HPDE6-E6E7 (cell line): ENCODE measurements around the gene PPIP5K2.
"Not testable (repeated sequence)": the region's sequence is repeated elsewhere in the genome, so short reads cannot be mapped to it uniquely, and the experiment has no call there.

Experiments used
- DNase-seq: peaks from one replicate; pipeline ENCODE4 v3.0.0; 2011; ENCODE audit warnings: missing footprints; ENCODE audit errors: extremely low spot score

Gene PPIP5K2

DNA sequence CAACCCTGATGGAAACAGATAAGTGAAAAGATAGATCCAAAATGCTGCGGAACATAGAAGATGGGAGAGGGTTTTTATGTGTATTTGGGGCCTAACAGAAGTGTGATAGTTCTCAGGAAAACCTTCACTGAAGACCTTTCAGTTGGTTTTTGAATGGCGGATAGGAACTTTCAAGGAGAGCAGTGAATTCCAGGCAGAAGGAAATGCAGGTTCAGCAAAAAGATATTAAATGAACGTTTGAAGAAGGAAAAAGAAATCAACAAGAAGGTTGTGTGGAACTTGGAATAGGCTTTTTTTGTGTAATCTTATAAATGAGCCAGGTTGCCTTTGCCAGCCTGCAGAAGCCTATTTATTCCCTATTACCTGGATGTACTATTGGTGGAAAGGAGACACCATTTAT lies 2.1 kb downstream of the PPIP5K2 start:
- no peak for DNase-seq

DNA sequence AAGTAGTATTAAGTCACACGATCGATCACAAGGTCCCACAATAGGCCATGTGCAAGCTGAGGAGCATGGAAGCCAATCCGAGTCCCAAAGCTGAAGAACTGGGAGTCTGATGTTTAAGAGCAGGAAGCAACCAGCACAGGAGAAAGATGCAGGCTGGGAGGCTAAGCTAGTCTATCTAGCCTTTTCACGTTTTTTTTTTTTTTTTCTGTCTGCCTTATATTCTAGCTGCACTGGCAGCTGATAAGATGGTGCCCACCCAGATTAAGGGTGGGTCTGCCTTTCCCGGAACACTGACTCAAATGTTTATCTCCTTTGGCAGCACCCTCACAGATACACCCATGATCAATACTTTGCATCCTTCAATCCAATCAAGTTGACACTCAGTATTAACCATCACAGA lies 6.5 kb downstream of the PPIP5K2 start:
- no peak for DNase-seq

DNA sequence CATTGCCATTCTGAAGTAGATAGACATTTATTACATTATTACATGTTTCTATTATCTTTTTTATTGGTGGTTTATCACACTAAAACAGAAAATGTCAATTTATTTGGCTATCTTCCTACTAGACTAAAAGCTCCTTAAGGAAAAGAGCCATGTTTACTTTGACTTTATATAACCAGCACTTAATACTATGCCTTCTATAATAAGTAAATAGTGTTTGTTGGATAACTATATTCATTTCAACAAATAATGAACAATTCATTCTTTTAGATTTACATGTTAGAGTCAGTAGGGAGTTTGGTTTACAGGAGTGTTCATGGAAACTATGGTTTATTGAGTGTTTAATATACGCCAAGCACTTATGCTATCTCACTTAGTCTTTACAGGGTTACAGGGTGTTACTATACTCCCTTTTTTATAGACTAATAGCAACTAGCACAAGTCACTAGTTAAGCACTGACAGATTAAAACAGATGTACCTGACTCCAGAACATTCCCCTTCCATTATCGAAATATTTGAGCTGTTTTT lies 7.3 kb downstream of the PPIP5K2 start:
- no peak for DNase-seq

DNA sequence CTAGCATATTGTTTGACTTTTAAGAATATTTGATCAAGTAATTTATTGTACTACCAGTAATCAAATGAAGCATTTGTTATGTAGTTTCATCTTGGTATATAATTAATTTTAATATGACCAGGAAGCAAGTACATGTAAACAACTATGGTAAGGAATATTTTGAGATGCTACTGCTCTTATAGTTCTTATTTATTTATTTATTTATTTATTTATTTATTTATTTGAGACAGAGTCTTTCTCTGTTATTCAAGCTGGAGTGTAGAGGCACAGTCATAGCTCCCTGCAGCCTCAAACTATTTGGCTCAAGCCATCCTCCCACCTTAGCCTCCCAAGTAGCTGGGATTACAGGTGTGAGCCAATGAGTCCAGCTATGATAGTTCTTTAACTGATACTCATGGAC lies 8.1 kb downstream of the PPIP5K2 start:
- DNase-seq, result no peak

DNA sequence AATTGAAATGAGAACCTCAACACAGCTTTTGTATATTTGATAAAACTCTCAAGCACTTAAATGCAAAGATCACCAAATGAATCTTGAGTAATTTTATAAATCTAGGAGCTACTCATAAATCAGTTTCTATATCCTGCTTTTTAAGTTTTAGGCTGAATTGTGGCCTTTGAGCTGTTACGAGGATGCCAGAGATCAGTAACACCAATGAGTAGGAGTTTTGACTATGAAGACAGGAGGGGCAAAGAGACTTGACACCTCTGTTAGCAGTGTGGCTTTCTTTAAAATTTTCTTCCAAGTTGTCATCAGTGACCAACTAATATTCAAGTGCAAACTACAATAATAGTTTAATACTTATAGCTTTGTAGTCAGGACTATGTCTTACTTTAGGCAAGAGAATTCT lies 12.6 kb downstream of the PPIP5K2 start:
- DNase-seq, result no peak

DNA sequence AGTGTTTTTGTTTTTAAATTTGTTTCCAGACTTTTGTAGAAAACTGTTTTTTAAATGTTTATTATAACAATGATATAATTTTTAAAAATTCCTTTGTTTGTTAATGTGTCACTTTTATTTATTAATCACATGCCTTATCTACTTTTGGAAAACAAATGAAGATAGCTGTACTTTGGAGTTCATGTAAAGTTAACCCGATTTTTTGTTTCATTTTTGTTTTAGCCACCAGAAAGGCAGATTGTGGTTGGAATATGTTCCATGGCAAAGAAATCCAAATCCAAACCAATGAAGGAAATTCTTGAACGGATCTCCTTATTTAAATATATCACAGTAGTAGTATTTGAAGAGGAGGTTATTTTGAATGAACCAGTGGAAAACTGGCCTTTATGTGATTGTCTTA lies 13.1 kb downstream of the PPIP5K2 start:
- DNase-seq, result no peak

DNA sequence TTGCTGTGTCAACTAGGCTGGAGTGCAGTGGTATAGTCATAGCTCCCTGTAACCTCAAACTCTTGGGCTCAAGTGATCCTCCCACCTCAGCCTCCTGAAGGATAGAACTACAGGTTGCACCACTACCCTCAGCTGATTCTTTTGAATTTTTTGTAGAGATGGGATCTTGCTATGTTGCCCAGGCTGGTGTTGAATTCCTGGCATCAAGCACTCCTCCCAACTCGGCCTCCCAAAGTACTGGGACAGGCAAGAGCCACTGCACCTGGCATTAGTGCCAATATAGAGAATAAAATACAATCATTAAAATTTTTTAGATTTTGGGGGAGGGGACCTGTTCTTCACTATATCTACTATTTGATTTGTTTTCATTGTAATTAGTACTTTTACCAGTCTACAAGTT lies 15.4 kb downstream of the PPIP5K2 start:
- DNase-seq, result no peak

DNA sequence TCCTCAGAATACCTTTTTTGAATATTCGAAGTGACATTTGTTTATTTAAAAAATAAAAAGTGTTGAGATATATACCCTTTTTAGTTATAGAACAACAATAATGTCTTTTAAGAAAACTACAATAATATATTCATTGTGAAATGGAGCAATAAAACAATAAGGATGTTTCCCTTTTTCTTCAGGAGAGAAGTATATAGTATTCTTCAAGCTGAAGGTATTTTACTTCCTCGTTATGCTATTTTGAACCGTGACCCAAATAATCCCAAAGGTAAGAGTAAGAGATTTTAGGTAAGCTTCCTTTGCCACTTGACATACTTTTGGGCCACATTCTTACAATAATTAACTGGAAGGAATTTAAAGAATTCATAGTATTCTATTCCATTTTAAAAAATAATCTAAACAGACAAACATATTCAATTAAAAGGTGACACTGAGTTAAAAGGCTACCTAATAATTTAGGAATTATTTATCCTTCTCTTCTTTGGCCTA lies 18.1 kb downstream of the PPIP5K2 start:
- DNase-seq, result no peak

DNA sequence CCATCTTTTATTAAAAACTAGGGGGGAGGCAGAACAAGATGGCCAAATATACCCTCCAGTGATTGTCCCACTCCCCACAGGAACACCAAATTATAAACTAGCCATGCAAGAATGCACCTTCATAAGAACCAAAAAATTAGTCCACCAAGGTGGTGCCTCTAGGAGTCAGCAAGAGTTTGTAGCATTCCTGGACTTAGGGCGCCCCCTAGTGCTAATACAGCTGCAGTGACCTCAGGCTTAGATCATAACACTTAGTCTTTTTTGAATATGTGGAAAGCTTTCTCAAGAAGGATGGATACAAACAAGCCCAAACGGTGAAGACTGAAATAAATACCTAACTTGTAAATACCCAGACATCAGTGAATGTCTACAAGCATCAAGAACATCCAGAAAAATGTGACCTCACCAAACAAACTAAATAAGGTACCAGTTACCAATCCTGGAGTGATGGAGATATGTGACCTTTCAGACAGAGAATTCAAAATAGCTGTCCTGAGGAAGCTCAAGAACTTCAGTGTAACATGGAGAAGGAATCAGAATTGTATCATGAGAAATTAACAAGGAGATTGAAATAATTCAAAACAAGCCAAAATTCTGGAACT lies 19.3 kb downstream of the PPIP5K2 start:
- peak; percentile 46 for DNase-seq

DNA sequence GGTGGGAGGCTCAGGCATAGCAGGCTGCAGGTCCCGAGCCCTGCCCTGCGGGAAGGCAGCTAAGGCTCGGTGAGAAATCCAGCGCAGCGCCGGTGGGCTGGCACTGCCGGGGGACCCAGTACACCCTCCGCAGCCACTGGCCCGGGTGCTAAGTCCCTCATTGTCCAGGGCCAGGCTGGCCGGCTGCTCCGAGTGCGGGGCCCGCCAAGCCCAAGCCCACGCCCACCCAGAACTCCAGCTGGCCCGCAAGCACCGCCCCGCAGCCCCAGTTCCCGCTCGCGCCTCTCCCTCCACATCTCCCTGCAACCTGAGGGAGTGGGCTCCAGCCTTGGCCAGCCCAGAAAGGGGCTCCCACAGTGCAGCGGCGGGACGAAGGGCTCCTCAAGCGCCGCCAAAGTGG lies 22.0 kb downstream of the PPIP5K2 start:
- DNase-seq, result not testable (repeated sequence)

DNA sequence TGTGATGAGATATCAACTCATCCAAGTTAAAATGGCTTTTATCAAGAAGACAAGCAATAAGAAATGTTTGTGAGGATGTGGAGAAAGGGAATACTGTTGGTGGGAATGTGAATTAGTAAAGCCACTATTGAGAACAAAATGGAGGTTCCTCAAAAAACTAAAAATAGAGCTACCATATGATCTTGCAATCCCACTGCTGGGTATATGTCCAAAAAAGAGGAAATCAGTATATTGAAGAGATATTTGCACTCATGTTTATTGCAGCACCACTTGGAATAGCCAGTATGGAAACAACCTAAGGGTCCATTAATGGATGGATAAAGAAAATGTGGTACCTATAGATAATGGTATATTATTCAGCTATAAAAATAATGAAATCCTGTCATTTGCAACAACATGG lies 25.1 kb downstream of the PPIP5K2 start:
- DNase-seq, result no peak

DNA sequence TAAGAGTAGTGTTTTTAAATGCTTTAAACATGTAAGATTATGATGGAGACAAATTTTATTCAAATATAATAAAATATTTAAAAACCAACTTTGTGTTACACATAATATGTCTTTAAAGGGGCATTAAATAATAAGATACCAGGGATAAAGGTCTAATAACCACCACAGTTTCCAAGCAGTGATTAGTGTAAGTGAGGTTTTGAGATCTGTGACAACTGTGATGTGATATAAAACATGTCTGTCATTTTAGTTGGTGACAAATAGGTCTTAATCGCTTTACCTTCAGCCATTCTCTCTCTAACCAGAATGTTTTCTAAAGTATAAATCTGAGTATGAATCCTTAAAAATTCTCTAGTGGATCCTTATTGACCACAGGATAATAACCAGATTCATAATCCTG lies 28.1 kb downstream of the PPIP5K2 start:
- DNase-seq, result no peak

DNA sequence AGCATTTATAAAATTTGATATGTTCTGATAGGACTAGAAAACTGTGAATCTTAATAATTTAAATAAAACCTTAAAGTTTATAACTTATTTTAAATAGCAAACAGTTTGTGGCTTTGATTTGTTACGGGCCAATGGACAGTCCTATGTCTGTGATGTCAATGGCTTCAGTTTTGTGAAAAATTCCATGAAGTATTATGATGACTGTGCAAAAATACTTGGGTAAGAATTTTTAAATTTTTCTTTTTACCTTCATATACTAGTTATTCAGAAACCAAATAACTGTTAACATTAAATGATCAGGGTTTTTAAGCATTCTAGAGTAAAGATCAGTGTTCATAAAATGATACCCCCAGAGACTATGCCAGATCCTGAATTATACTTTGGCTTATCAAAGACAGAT lies 31.1 kb downstream of the PPIP5K2 start:
- DNase-seq, result no peak

DNA sequence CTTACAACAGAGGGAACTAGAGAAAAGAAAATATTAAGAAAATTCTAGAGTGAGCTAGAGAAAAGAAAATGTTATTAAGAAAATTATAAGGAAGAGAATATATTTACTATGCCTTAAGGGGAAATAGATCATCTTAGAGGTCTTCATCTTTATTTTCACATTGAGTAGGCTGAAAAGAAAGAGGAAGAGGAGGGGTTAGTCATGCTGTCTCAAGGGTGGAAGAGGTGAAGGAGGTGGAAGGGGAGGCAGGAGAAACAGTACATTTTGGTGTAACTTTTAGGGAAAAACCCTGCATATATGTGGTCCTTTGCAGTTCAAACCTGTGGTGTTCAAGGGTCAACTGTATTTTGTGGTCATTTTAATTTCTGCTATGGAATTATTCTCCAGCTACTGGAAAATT lies 46.6 kb downstream of the PPIP5K2 start:
- DNase-seq, result no peak

DNA sequence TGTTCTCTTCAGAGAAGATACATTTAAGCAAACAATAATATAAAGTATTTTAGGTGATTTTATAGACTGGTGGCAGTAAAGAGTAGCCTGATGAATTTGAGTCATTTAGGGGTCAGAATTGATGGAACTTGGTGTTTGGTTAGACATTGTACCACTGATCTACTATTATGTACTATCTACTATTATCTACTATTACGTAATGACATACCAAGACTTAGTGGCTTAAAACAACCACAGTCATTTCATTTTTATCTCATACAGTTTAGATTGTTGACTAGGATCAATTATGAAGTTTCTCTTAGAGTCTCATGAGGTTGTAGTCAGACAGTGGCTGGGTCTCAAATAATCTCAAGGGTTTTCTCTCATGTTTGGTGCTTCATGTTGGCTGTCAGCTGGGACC lies 54.0 kb downstream of the PPIP5K2 start:
- no peak for DNase-seq

DNA sequence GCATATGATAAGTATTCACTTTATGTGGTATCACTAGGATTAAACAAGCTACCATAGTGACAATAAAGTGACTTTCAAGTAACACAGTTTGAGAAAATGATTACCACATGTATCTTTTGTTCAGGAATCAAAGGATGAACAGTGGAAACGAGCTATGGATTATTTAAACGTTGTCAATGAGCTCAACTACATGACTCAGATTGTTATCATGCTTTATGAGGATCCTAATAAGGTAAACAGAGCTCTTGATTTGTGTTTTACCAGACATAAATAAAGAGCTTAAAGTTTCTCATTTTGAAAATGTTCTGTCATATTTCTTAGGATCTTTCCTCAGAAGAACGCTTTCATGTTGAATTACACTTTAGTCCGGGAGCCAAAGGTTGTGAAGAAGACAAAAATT lies 57.4 kb downstream of the PPIP5K2 start:
- DNase-seq, result no peak

DNA sequence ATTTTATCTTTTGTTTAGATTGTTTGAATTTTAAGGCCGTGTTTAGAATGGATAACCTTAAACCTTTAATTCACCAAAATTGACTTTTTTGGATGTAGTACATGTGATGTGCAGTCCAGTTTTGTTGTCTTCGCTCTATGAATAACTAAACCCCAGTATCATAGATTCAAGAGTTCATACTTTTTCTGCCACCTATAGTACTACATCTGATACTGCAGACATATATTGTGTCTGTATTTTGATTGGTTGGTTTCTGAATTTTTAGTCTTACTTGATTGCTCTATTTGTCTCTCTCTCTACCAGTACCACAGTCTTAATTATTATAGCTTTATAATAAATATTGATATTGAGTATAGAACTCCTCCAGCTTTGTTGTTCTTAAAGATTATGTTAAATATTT lies 58.1 kb downstream of the PPIP5K2 start:
- peak; percentile 0 for DNase-seq

DNA sequence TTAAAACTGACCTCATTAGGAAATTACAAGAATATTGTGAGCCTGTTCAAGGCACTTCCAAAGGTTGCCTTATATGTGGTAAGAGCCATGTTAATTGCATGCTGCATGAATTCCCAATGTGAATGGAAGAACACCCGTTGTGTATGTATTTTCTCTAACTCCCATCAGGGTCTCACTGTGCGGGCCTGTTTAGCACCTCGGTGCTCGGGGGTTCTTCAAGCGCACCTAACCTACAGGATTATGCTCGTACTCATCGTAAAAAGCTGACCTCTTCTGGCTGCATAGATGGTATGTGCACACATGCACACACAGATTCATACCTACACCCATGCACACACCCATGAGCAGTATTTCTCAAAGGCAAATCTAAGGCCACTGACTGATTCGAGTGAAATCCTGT lies 66.1 kb downstream of the PPIP5K2 start:
- no peak for DNase-seq

DNA sequence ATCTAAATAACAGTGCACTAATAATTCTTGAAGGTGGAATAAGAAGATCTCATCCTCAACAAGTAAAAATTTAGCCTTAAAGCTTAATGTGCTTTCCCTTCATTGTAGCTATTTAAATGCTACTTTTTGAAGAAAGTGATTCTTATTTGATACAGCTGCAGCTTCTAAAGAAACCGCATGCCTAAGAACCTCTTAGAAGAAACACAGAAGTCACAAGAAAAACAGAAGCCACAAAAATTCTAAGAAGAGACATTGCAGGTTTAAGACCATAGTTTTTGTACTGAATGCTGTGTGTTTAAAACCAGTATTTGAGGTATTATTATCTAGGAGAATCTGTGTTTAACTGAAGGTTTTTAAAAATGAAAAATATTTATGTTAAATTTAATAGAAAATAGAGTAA lies 68.3 kb downstream of the PPIP5K2 start:
- no peak for DNase-seq

DNA sequence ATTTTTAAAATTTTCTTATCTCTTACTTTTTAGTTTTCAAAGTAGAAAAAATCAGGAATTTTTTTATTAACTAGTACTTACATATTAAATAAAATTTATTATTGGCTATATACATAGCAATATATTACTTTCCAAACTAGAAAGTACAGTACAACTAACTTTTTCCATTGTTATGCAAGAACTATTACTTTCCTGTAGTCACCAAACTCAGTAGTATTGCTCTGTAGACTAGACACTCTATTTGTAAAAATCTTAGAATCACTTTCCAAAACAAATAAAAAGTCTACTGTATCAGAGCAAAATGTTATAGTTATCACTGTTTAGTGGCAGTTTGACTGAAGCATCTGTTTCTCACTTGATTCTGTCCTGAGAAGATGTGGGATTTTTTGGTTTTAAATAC lies 83.1 kb downstream of the PPIP5K2 start:
- no peak for DNase-seq

DNA sequence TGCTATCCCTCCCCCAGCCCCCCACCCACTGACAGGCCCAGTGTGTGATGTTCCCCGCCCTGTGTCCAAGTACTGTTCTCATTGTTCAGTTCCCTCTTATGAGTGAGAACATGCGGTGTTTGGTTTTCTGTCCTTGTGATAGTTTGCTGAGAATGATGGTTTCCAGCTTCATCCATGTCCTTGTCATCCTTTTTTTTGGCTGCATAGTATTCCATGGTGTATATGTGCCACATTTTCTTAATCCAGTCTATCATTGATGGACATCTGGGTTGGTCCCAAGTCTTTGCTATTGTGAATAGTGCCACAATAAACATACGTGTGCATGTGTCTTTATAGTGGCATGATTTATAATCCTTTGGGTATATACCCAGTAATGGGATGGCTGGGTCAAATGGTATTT lies 84.9 kb downstream of the PPIP5K2 start:
- DNase-seq, result not testable (repeated sequence)

DNA sequence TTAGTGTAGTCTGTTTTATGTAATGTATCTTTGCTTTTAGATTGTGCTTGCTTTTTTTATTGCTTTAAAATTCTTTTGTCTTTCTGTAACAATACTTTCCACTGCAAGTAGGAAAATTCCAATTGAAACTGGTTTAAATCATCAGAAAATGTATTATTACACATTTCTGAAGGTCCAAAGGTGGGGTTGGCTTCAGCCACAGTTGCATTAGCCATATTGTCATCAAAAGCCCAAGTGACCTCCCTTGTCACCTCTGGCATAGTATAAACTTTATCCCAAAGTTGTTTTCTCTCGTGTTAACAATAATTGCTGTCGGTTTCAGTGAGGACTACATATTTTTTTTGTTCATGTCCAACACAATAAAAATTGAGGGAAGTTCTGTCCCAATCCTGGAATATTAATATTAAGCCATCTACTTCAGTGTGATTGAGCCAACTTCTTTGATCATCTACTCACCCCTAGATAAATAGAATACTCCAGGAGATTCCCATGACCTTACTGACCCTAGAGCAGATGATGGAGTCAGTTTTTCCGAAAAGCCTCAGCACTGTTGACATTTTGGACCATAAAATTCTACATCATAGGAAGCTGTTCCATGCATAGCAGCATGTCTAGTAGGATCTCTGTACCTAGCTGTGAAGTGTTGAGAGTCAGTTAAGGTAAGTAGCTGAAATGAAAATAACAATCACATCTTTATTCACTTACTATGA lies 86.0 kb downstream of the PPIP5K2 start:
- DNase-seq, result no peak

DNA sequence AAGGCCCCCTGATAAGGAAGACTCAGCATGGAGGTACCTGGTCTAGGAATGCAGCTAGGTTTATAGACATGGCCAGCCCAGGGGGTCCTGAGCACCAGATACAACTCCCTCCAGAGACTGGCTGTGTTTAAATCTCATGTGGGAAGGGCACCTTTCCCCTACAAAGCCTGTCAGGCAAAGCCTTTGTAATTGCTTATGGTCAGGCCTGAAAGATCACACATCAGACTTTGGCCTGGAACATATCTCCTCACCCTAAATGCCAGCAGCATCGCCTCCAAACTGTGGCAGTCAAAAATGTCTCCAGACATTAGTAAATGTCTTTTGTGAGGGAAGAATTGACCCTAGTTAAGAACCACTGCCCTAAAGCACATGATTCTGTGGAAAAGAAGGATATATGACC lies 86.9 kb downstream of the PPIP5K2 start:
- no peak for DNase-seq

DNA sequence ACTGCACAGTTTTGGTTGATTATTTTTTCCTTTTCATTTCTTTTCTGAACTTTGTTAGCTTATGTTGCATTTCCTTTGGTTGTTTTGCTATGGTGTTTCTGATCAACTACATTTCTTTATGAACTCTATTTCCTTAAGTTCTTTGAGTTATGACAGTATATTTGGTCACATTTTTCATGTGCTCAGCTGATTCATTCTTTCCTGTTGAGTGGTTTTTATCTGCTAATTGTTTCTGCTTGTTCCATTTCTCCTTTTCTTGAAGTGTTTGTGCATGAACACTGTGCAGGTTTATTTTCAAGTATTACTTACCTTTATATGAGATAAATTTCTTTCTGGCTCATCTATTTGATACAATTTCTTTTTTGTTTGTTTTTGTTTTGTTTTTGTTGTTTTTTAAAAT lies 87.6 kb downstream of the PPIP5K2 start:
- DNase-seq, result no peak
